WTC11 (cell line): ENCODE data around the gene GNA14. TPM values are rescaled to one million over a fixed set of nuclear protein-coding genes. Genes with fewer than 3 reads are reported as not detected.

Source experiments
- ATAC-seq: fragments of 200-7000 bp; cut with Tn5 transposase; 2 replicates; pipeline ENCODE4 v1.10.0; 2021; ENCODE audit warnings: mild to moderate bottlenecking, moderate library complexity
- CTCF ChIA-PET: fragments of 300-600 bp; sonication (Branson Sonifier 250); formaldehyde crosslinking; loops from one replicate; lab custom pipeline; 2021; ENCODE audit warnings: antibody characterized with exemption; lab: Charles Lee
- POLR2A ChIA-PET: fragments of 350-600 bp; sonication (Branson Sonifier 250); formaldehyde crosslinking; loops from one replicate; lab custom pipeline; 2021; ENCODE audit warnings: antibody characterized with exemption; lab: Charles Lee
- DNase-seq: peaks from one replicate; pipeline ENCODE4 v3.0.0; 2021; ENCODE audit warnings: low spot score
- H3K27ac Mint-ChIP-seq: 2 replicates; pipeline ENCODE4 v1.8.0; 2021; ENCODE audit warnings: mixed read lengths
- H3K27me3 Mint-ChIP-seq: 2 replicates; pipeline ENCODE4 v1.8.0; 2021; ENCODE audit warnings: low read depth, mild to moderate bottlenecking, moderate library complexity, mixed read lengths
- H3K36me3 Mint-ChIP-seq: 2 replicates; pipeline ENCODE4 v1.8.0; 2021; ENCODE audit warnings: mixed read lengths
- H3K4me1 Mint-ChIP-seq: 2 replicates; pipeline ENCODE4 v1.8.0; 2022; ENCODE audit warnings: mixed read lengths
- H3K4me3 Mint-ChIP-seq: 2 replicates; pipeline ENCODE4 v1.8.0; 2021; ENCODE audit warnings: mild to moderate bottlenecking, moderate library complexity, mixed read lengths
- H3K9me3 Mint-ChIP-seq: 2 replicates; pipeline ENCODE4 v1.8.0; 2021; ENCODE audit warnings: mixed read lengths
- AFF4 ChIP-seq: sonication (generic); formaldehyde crosslinking; IDR thresholded peaks from 2 replicates; pipeline ENCODE4 v1.8.1; 2023; ENCODE audit warnings: mild to moderate bottlenecking, missing genetic modification reagents, borderline replicate concordance
- AR ChIP-seq: fragments of 250-450 bp; sonication (Bioruptor Pico); IDR thresholded peaks from 2 replicates; pipeline ENCODE4 v1.9.0; 2021; ENCODE audit warnings: mild to moderate bottlenecking
- ATF1 ChIP-seq: sonication (generic); formaldehyde crosslinking; IDR thresholded peaks from 2 replicates; pipeline ENCODE4 v1.8.1; 2023; ENCODE audit warnings: mild to moderate bottlenecking, moderate library complexity, missing genetic modification reagents
- ATF2 ChIP-seq: sonication (generic); formaldehyde crosslinking; IDR thresholded peaks from 2 replicates; pipeline ENCODE4 v1.8.1; 2022; ENCODE audit warnings: low read depth, missing genetic modification reagents, borderline replicate concordance
- CBFB ChIP-seq: sonication (generic); formaldehyde crosslinking; IDR thresholded peaks from 2 replicates; pipeline ENCODE4 v1.8.1; 2022; ENCODE audit warnings: mild to moderate bottlenecking, low read depth, missing genetic modification reagents
- CREB1 ChIP-seq: sonication (generic); formaldehyde crosslinking; IDR thresholded peaks from 2 replicates; pipeline ENCODE4 v1.8.0; 2023; ENCODE audit warnings: mild to moderate bottlenecking, missing genetic modification reagents
- E2F1 ChIP-seq: sonication (generic); formaldehyde crosslinking; IDR thresholded peaks from 2 replicates; pipeline ENCODE4 v1.8.0; 2022; ENCODE audit warnings: mild to moderate bottlenecking, missing genetic modification reagents
- E2F4 ChIP-seq: sonication (generic); formaldehyde crosslinking; IDR thresholded peaks from 2 replicates; pipeline ENCODE4 v1.8.1; 2022; ENCODE audit warnings: low read depth, mild to moderate bottlenecking, moderate library complexity, missing genetic modification reagents, borderline replicate concordance
- E2F5 ChIP-seq: sonication (generic); formaldehyde crosslinking; IDR thresholded peaks from 2 replicates; pipeline ENCODE4 v1.8.1; 2022; ENCODE audit warnings: mild to moderate bottlenecking, moderate library complexity, missing genetic modification reagents
- ETV6 ChIP-seq: sonication (generic); formaldehyde crosslinking; IDR thresholded peaks from 2 replicates; pipeline ENCODE4 v1.8.1; 2022; ENCODE audit warnings: mild to moderate bottlenecking, missing genetic modification reagents
- FOXJ3 ChIP-seq: sonication (generic); formaldehyde crosslinking; IDR thresholded peaks from 2 replicates; pipeline ENCODE4 v1.9.0; 2021; ENCODE audit warnings: missing genetic modification reagents, mild to moderate bottlenecking, borderline replicate concordance
- KAT7 ChIP-seq: sonication (generic); formaldehyde crosslinking; IDR thresholded peaks from 2 replicates; pipeline ENCODE4 v1.8.1; 2023; ENCODE audit warnings: missing genetic modification reagents, mild to moderate bottlenecking, borderline replicate concordance
- NFATC4 ChIP-seq: fragments of 250-450 bp; sonication (Bioruptor Pico); IDR thresholded peaks from 2 replicates; pipeline ENCODE4 v1.9.0; 2021; ENCODE audit warnings: mild to moderate bottlenecking
- SMAD4 ChIP-seq: sonication (generic); formaldehyde crosslinking; IDR thresholded peaks from 2 replicates; pipeline ENCODE4 v1.8.0; 2022; ENCODE audit warnings: mild to moderate bottlenecking, missing genetic modification reagents
- SP1 ChIP-seq: sonication (generic); formaldehyde crosslinking; conservative IDR thresholded peaks from 2 replicates; pipeline ENCODE4 v1.8.1; 2022; ENCODE audit warnings: missing genetic modification reagents
- USF1 ChIP-seq: sonication (generic); formaldehyde crosslinking; IDR thresholded peaks from 2 replicates; pipeline ENCODE4 v1.8.0; 2022; ENCODE audit warnings: mild to moderate bottlenecking, missing genetic modification reagents
- ZMAT4 ChIP-seq: fragments of 250-450 bp; sonication (Bioruptor Pico); IDR thresholded peaks from 2 replicates; pipeline ENCODE4 v1.9.0; 2021; ENCODE audit warnings: mild to moderate bottlenecking
- ZNF121 ChIP-seq: sonication (generic); formaldehyde crosslinking; IDR thresholded peaks from 2 replicates; pipeline ENCODE4 v1.8.0; 2023; ENCODE audit warnings: missing genetic modification reagents
- ZNF138 ChIP-seq: sonication (generic); formaldehyde crosslinking; conservative IDR thresholded peaks from 2 replicates; pipeline ENCODE4 v1.8.1; 2022; ENCODE audit warnings: mild to moderate bottlenecking, moderate library complexity, missing genetic modification reagents
- ZNF232 ChIP-seq: sonication (generic); formaldehyde crosslinking; IDR thresholded peaks from 2 replicates; pipeline ENCODE4 v1.8.0; 2022; ENCODE audit warnings: mild to moderate bottlenecking, missing genetic modification reagents
- ZNF317 ChIP-seq: sonication (generic); formaldehyde crosslinking; IDR thresholded peaks from 2 replicates; pipeline ENCODE4 v1.8.1; 2023; ENCODE audit warnings: low read depth, mild to moderate bottlenecking, moderate library complexity, missing genetic modification reagents, borderline replicate concordance
- ZNF423 ChIP-seq: fragments of 250-450 bp; sonication (Bioruptor Pico); IDR thresholded peaks from 2 replicates; pipeline ENCODE4 v2.1.2; 2022; ENCODE audit warnings: mild to moderate bottlenecking, moderate library complexity
- ZNF425 ChIP-seq: fragments of 250-450 bp; sonication (Bioruptor Pico); conservative IDR thresholded peaks from 2 replicates; pipeline ENCODE4 v1.9.0; 2021; ENCODE audit warnings: mild to moderate bottlenecking
- total RNA-seq: library from RNA; stranded (reverse); gene quantifications from 3 replicates; pipeline ENCODE4 v1.2.3, GENCODE V29; 2021

GNA14 gene
- total RNA-seq, 1 experiment from 2014 or later = 26.7 TPM

- TF ChIP-seq AR (CRISPR knock-in tag) (no peak), ZNF317 (no peak), E2F1 (CRISPR knock-in tag) (no peak), USF1 (CRISPR knock-in tag) (no peak), SP1 (CRISPR knock-in tag) (no peak), ZNF138 (CRISPR knock-in tag) (no peak), CBFB (CRISPR knock-in tag) (no peak), ZNF121 (CRISPR knock-in tag) (no peak), AFF4 (CRISPR knock-in tag) (no peak), KAT7 (no peak), ATF1 (CRISPR knock-in tag) (no peak), FOXJ3 (CRISPR knock-in tag) (no peak)
Observed at GRCh38 chr9:77523891-77524290, 124.2 kb downstream of the GNA14 start (continued).

- POLR2A ChIA-PET = interaction anchor here (0.6 kb wide), 1 partner anchor 715 kb away, joined by 3 read pairs; no protein-coding TSS in a partner anchor
- Mint-ChIP-seq H3K36me3 (peaks cover 14% of the 10 kb centered on the region), H3K27ac (no peak overlapping the region), H3K27me3 (no peaks in the 10 kb centered on the region), H3K4me3 (no peak overlapping the region), H3K4me1 (peaks cover 4% of the 10 kb centered on the region), H3K9me3 (peaks cover 10% of the 10 kb centered on the region)
- DNase-seq (no peak), ATAC-seq (no peak)
- CTCF ChIA-PET = no interaction called here
- TF ChIP-seq E2F5 (CRISPR knock-in tag) = no peak
- TF ChIP-seq ZNF121 (CRISPR knock-in tag) = no peak
- TF ChIP-seq SMAD4 (CRISPR knock-in tag) = no peak
- TF ChIP-seq ZNF232 = no peak
- TF ChIP-seq E2F4 = no peak
- TF ChIP-seq ZNF423 (CRISPR knock-in tag) = no peak
- TF ChIP-seq FOXJ3 (CRISPR knock-in tag) = no peak
- TF ChIP-seq ZNF425 (CRISPR knock-in tag) = no peak
- TF ChIP-seq ETV6 (CRISPR knock-in tag) = no peak
- TF ChIP-seq CREB1 (CRISPR knock-in tag) = no peak
- no peak for TF ChIP-seq ZMAT4
- TF ChIP-seq ATF2 = no peak
- no peak for TF ChIP-seq NFATC4 (CRISPR knock-in tag)
Observed at GRCh38 chr9:77521091-77521490, 127.0 kb downstream of the GNA14 start.
